Activated CD4-positive, alpha-beta T cell treated with anti-CD3 and anti-CD28 coated beads, Interleukin-10, Interleukin-2, amounts not matched to agents 100 ng/mL and 50 ng/mL, durations not matched to agents 16 hours and 8 hours (primary cell): ENCODE data around the gene NFKBIB.
"Not testable (repeated sequence)": the region's sequence is repeated elsewhere in the genome, so short reads cannot be mapped to it uniquely, and the experiment has no call there.

Source experiments
- DNase-seq: peaks from one replicate; pipeline ENCODE4 v3.0.0-alpha.2; 2020

Gene NFKBIB

GRCh38 chr19:38875656-38876395 is 23.9 kb upstream of the NFKBIB start:
- no peak for DNase-seq

DNA sequence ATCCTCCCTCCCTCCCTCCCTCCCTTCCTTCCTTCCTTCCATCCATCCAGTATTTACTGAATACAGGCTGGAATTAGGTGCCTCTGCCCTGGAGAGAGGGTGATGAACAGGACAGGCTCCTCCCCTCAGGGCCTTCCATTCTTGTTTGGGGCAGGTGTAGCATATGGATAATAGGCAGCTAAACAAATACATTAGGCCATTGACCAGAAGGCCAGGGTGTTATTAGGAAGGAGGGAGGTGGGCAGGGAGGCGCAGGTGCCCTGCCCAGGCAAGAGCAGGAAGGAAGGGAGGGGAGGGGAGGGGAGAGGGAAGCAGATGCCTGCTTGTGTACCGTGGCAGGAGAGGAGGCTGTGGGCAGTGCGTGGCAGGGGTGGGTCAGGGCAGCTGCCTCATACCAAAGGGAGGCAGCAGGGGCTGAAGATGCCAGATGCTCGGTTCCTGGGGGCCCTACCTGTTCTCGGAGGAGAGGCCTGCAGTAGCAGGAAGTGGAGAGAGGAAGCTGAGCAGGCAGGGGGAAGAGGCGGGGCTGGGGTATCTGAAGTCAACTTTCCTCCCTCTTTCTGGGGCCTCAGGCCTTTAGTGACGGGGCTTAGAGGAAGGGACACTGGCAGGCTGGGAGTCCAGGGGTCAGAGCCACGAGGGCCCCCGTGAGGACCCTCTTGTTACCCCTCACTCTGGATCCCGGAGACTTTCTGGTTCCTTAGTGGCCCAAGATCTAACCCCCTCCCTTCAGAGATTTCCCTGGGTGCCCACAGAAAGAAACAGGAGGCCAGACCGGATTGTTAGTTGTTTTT is 21.8 kb upstream of the NFKBIB start, which contains the start of gene RINL:
Gene RINL, minus strand, starts transcription at position 495 of the 794 bp plus-strand sequence. CDS start 1,533 bp downstream, outside the sequence.
- DNase-seq: peak; percentile 80

DNA sequence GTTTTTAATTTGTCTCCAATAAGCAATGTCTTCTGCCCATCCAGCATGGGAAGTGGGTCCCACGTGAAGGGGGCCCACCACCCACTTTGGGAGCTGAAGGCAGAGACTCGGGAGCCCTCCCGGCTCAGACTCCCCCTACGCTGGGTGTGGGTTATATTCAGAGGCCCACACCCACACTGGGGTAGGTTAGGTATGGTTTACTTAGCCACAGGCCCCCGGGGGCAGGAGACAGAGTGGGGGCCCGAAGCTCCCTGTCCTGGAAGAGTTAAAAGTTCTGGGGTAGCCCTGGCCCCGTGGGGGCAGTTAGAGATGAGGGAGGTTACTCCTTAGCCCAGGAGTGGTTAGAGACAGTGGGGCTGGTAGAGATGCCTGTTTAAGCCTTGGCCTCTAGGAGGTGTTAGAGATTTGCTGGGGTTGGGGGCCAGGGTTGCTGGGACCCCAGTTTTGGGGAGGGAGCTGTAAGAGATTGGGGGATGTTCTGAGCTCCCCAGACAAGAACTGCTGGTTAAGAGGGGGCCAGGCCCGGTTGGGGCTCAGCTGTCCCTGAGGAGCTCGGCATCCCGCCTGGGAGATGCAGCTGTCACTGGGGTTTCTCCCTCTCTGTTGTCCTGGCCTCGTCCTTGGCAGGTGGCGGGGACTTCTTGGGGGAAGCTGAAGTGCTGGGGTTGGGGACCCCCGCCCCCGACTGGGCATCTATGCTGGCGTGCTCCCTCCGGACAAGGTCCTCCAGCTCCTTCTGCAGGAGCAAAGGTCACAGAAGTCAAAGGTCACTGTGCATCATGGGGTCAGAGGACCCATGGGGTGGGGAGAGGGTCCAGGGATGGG is 21.0 kb upstream of the NFKBIB start:
- no peak for DNase-seq

DNA sequence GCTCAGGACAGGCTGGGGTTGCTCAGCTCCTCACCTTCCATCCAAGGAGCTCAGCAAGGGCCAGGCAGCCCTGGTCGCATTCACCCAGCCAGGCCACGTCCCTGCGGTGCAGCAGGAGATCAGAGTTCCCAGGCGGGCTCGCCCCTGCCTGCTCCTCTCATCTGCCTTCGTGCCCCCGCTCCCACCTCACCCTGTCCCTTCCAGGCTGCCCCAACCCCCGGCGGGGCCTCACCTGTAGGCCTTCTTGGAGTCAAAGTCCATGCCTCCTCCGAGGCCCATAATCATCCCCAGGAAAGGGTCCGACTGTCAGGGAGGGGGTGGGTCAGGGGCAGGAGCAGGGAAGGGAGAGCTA is 20.4 kb upstream of the NFKBIB start:
- no peak for DNase-seq

DNA sequence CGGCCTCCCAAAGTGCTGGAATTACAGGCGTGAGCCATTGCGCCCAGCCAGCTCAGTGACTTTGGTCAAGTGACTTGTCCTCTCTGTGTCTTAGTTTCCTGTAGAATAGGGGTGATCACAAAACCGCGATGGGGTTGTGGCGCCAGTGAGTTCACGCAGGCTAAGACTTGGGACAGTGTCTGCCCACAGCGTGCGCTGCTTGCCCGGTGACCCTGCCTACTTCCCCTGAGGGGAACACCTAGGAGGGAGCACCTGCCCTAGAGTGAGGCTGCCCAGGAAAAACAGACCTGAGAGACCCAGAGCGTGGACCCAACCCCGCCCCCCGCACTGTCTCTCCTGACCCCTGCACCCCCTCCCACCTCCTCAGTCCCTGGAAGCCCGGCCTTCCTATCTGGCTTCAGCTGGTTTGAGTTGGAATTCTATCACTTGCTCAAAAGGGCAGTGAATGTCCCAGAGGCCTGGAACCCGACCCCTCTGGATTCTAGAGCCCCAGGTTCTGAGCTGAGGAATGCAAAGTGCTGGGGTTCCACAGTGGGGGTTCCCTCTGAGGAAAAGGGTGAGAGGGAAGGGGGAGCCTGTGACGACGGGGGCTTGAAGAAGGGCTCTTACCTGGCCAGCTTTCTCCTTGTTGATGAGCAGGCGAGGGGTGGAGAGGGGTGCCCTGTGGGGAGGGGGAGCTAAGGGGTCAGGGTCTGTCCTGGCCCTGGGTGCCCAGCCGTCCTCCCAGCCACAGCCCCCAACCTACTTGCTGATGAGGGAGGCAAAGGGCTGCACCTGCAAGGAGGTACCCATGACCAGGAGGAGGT is 19.5 kb upstream of the NFKBIB start:
- DNase-seq: no peak

DNA sequence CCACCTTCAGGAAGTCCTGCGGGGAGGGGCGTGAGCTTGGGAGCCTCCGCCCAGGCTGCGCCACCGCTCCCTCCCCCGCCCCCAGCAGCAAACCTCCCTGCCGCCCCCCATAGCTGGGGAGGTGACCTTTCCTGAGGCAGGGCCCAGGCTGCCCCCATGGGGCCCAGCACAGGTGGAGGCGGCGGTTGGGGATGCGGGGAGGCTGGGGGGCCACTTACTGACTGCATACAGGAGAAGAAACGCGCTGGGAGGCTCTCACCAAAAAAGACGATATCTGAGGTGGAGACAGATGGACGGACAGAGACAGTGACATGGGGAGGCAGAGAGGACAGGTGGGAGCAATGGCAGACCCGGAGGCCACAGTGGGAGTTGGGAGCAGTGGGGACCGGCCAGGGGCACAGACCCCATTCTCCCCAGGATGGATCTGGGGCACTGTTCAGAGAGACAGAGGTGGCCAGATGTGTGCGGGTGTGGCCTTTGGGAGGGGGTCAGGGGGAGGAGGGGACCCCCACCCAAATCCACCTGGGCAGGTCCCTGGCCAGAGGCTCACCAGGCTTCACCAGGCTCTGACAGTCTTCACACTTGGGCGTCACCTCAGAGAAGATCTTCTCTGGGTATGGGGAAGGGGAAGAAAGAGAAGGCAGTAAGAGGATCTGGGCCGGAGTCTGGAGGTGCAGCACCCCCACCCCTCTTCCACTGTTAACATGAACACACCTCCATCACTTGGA is 18.7 kb upstream of the NFKBIB start:
- DNase-seq: no peak

DNA sequence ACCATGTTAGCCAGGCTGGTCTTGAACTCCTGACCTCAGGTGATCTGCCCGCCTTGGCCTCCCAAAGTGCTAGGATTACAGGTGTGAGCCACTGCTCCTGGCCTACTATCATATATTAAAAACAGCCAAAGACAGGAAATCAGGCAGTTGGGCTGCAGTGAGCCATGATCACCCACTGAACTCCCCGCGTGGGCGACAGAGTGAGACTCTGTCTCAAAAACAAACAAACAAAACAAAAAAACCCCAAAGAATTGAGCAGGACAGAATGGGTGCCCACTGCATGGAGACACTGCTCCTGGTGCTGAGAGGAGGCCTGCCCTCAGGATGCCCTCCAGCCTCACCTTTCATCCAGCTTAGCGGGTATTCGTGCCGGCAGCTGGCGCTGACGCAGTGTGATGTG is 16.5 kb upstream of the NFKBIB start:
- no peak for DNase-seq

GRCh38 chr19:38884691-38885090 is 15.1 kb upstream of the NFKBIB start:
- not testable (repeated sequence) for DNase-seq

- no peak for DNase-seq
Observed at GRCh38 chr19:38888876-38889275, 10.9 kb upstream of the NFKBIB start.

- DNase-seq: no peak
Observed at GRCh38 chr19:38889803-38890202, 10.0 kb upstream of the NFKBIB start.

- no peak for DNase-seq
Observed at GRCh38 chr19:38890686-38891085, 9.1 kb upstream of the NFKBIB start.

DNA sequence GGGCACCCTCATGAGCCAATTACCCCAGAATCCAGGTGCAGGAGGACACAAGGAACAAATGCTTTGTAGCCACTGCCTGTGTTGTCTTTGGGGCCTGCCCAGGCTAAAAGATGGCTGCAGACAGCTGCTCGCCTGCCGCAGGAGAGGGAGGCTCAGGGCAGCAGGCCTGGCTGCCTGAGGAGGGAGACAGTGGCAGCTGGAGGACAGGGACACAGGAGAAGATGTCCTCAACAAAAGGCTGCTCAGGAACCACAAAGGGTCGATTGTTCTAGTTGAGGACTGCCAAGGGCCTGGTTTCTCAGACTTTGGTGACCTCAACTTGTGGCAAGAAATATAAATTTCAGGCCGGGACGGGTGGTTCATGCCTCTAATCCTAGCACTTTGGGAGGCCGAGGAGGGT is 8.0 kb upstream of the NFKBIB start:
- no peak for DNase-seq

GRCh38 chr19:38892841-38893240 is 6.9 kb upstream of the NFKBIB start:
- no peak for DNase-seq

GRCh38 chr19:38893341-38893771 is 6.4 kb upstream of the NFKBIB start:
- DNase-seq: no peak

DNA sequence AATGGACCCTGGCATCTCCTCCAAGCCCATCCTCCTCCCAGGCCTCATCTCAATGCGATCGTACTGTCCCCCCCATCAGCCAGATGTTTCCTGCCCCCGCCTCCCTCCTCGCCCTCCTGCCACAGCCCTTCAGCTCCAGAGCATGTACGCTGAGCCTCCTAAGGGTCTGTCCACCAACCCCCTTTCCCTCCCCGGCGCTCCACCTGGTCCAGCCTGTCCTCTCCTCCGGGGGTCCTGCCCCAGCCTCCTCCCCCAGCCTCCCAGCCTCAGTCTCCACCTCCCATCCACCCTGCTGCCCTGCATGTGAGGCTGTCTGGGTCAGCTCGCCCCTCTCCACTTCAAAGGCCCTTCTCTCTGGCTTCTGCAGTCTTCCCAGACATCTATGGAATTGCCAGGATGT is 4.8 kb upstream of the NFKBIB start:
- DNase-seq: no peak

- no peak for DNase-seq
Observed at GRCh38 chr19:38898788-38899446, 852 bp upstream of the NFKBIB start.

DNA sequence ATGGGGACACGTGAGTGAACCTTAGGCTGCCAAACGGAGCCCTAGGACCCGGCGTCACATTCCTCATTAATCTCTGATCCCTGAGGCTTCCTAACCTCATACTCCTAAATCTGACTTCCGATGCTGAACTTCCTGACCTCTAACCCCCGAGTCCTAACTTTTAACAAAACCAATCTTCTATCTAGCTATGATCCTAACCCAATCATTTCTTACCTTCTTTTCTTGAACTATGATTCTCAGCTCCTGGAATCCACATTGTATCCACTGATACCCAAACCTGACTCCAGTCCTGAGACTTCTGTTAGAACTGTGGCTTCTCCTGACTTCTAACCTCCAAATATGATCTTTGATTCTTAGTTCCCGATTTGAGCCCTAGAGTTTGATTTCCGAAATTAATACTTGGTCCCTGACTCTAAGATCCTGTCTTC is 447 bp downstream of the NFKBIB start:
- DNase-seq: no peak

DNA sequence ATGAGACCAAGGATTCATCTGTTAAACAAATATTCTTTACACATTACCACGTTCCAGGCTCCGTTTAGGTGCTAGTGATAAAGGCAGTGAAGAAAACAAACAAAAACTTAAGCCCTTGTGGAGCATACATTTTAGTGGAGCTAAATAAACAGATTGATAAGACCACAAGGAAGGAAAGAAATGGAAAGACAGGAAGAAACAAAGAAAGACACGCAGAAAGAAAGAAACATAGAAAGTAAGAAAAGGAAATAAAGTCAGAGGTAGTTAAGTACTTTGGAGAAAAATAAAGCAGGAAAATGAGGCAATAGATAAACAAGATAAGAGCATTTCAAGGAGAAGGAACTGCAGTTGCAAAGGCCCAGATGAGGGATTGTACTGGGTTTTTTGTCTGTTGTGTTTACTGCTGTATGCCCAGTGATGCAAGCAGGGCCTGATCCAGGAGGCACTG is 998 bp downstream of the NFKBIB start:
- no peak for DNase-seq

DNA sequence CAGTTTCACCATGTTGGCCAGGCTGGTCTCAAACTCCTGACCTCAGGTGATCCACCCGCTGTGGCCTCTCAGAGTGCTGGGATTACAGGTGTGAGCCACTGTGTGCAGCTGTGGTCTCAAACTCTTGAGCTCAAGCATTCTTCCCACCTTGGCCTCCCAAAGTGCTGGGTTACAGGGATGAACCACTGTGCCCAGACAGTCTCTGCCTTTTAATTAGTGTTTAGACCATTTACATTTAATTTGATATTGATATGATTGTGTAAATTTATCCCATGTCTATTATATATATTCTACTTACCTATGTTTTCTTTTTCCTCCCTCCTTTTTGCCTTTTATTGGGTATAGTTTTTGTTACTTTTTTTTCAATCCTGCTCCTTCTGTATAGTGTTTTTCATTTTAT is 1.9 kb downstream of the NFKBIB start:
- no peak for DNase-seq

DNA sequence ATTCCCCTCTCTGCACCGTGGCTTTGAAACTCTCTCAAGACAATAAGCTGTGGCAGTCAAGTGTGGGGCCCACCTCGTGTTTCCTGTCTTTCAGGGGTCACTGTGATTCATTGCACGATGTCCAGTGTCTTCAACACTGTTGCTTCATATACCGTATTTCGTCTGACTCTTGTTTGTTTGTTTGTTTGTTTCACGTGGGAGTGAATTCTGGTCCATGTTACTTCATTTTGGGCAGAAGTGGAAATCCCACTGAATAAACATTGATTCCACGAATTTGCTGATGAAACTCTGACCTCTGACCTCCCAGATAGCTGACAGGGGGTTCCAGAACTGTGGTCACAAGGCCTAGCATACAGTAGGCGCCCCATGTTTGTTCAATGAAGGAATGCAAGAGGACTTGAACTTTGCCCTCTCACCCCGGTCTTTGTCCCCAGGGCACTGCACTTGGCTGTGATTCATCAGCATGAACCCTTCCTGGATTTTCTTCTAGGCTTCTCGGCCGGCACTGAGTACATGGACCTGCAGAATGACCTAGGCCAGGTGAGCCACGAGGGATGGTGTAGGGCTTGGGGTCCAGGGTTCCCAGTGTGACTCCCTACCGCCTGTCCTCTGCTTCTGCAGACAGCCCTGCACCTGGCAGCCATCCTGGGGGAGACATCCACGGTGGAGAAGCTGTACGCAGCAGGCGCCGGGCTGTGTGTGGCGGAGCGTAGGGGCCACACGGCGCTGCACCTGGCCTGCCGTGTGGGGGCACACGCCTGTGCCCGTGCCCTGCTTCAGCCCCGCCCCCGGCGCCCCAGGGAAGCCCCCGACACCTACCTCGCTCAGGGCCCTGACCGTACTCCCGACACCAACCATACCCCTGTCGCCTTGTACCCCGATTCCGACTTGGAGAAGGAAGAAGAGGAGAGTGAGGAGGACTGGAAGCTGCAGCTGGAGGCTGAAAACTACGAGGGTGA is 5.1 kb downstream of the NFKBIB start:
- no peak for DNase-seq
